Panc1 (cell line): ENCODE results near the gene ACTA2.

ENCODE experiments used
- CTCF ChIP-seq: fragments of 450-650 bp; IDR thresholded peaks from 2 replicates; pipeline ENCODE4 v1.5.1; 2017; ENCODE audit warnings: mild to moderate bottlenecking
- POLR2AphosphoS5 ChIP-seq: IDR thresholded peaks from 2 replicates; pipeline ENCODE4 v1.6.1; 2012; ENCODE audit warnings: mild to moderate bottlenecking, low read depth, low read length, moderate library complexity
- REST ChIP-seq, 2 experiments: IDR thresholded peaks; 2 replicates each; pipeline ENCODE4 v1.6.1; 2011 to 2012; ENCODE audit warnings: low read depth in 2 of 2, control low read depth in 1 of 2, low read length in 1 of 2, mild to moderate bottlenecking in 1 of 2, moderate library complexity in 1 of 2; ENCODE audit not compliant: insufficient read depth in 1 of 2

- TF ChIP-seq CTCF (no peak), REST (IDR thresholded peaks at IDR 0.05; ENCODE audit: insufficient read depth in 1 of 2, low read depth in 2 of 2, low read length in 1 of 2) (no peak), POLR2AphosphoS5 (no peak)
Observed at GRCh38 chr10:88943778-88944177, 8.8 kb downstream of the ACTA2 start.
